Activated CD8-positive, alpha-beta T cell treated with anti-CD3 and anti-CD28 coated beads for 36 hours (primary cell): Measurements from ENCODE around the gene AEN. TPM values are rescaled to one million over a fixed set of nuclear protein-coding genes. Genes with fewer than 3 reads are reported as not detected.

Experiments
- ATAC-seq: fragments of 200-7000 bp; cut with Tn5 transposase; one replicate; pipeline ENCODE4 v1.10.0; 2021; ENCODE audit warnings: mild to moderate bottlenecking, moderate library complexity
- CTCF ChIA-PET: fragments of 350-600 bp; sonication (Branson Sonifier 250); formaldehyde crosslinking; loops from one replicate; lab custom pipeline; 2021; ENCODE audit warnings: antibody characterized with exemption; lab: Charles Lee
- POLR2A ChIA-PET: fragments of 350-600 bp; sonication (Branson Sonifier 250); formaldehyde crosslinking; loops from one replicate; lab custom pipeline; 2021; ENCODE audit warnings: antibody characterized with exemption; lab: Charles Lee
- DNase-seq: peaks from one replicate; pipeline ENCODE4 v3.0.0-alpha.2; 2020
- H3K27ac Mint-ChIP-seq: one replicate; pipeline ENCODE4 v1.8.0; 2021; ENCODE audit warnings: mild to moderate bottlenecking, mixed read lengths
- H3K27me3 Mint-ChIP-seq: one replicate; pipeline ENCODE4 v1.8.0; 2021; ENCODE audit warnings: mixed read lengths
- H3K36me3 Mint-ChIP-seq: one replicate; pipeline ENCODE4 v1.8.0; 2021; ENCODE audit warnings: low read depth, mixed read lengths
- H3K4me1 Mint-ChIP-seq: one replicate; pipeline ENCODE4 v1.8.0; 2021; ENCODE audit warnings: low read depth, mixed read lengths
- H3K4me3 Mint-ChIP-seq: one replicate; pipeline ENCODE4 v1.8.0; 2021; ENCODE audit warnings: mild to moderate bottlenecking, moderate library complexity, mixed read lengths
- H3K9me3 Mint-ChIP-seq: one replicate; pipeline ENCODE4 v1.8.0; 2021; ENCODE audit warnings: mixed read lengths
- CTCF ChIP-seq: fragments of 200-600 bp; IDR thresholded peaks from one replicate; pipeline ENCODE4 v1.8.0; 2022; ENCODE audit warnings: antibody characterized with exemption, mild to moderate bottlenecking
- intact Hi-C: fragments of 100-400 bp; cut with micrococcal nuclease; formaldehyde crosslinking; loops from one replicate; pipeline ENCODE4 v1.10.0; 2022
- total RNA-seq, 2 experiments: library from RNA; stranded (reverse); gene quantifications; one replicate each; pipeline ENCODE4 v1.2.3, GENCODE V29; 2021

AEN gene
- total RNA-seq, 2 experiments from 2014 or later, result 55.2 to 58.4 TPM

GRCh38 chr15:88634449-88634848 is 13.3 kb downstream of the AEN start:
- Mint-ChIP-seq H3K27ac (peak overlapping the region; percentile 96), H3K9me3 (no peaks in the 10 kb centered on the region), H3K27me3 (no peaks in the 10 kb centered on the region), H3K4me1 (peaks cover 90% of the 10 kb centered on the region), H3K4me3 (no peak overlapping the region), H3K36me3 (peaks cover 65% of the 10 kb centered on the region)
- ChIA-PET CTCF (interaction anchor here (2.4 kb wide), 1 partner anchor 10 kb away, joined by 18 read pairs; no protein-coding TSS in a partner anchor), POLR2A (interaction anchor here (1.0 to 2.6 kb wide), 2 partner anchors 13 to 24 kb away, joined by 4 to 16 read pairs; partner anchors contain the start of gene AEN)
- no peak for TF ChIP-seq CTCF
- intact Hi-C loops, result no loop called here
- ATAC-seq (no peak), DNase-seq (no peak)

GRCh38 chr15:88635318-88635717 is 14.2 kb downstream of the AEN start:
- TF ChIP-seq CTCF, result no peak
- peaks cover 91% of the 10 kb centered on the region for H3K4me1 Mint-ChIP-seq
- no peaks in the 10 kb centered on the region for H3K27me3 Mint-ChIP-seq
- intact Hi-C loops, result no loop called here
- CTCF ChIA-PET, result interaction anchor here (1.1 to 2.4 kb wide), 5 partner anchors 11 to 260 kb away, joined by 3 to 18 read pairs (median 3); partner anchors contain the start of gene HAPLN3
- DNase-seq (peak; percentile 62), ATAC-seq (peak; percentile 26)
- H3K9me3 Mint-ChIP-seq, result no peaks in the 10 kb centered on the region
- H3K36me3 Mint-ChIP-seq, result peaks cover 65% of the 10 kb centered on the region
- H3K27ac Mint-ChIP-seq, result peak overlapping the region; percentile 96
- peak overlapping the region; percentile 8 for H3K4me3 Mint-ChIP-seq
- POLR2A ChIA-PET, result interaction anchor here (0.7 to 2.6 kb wide), 6 partner anchors 11 to 168 kb away, joined by 3 to 16 read pairs (median 4); partner anchors contain the start of genes AEN and MRPS11

- TF ChIP-seq CTCF, result no peak
- POLR2A ChIA-PET, result interaction anchor here (0.6 to 2.6 kb wide), 7 partner anchors 11 to 168 kb away, joined by 3 to 16 read pairs (median 4); partner anchors contain the start of genes AEN and MRPS11
Measured at GRCh38 chr15:88636050-88636449, 14.9 kb downstream of the AEN start.

GRCh38 chr15:88636654-88637053 is 15.5 kb downstream of the AEN start:
- Mint-ChIP-seq H3K4me1 (peaks cover 86% of the 10 kb centered on the region), H3K27me3 (no peaks in the 10 kb centered on the region), H3K4me3 (peak overlapping the region; percentile 82), H3K36me3 (peaks cover 59% of the 10 kb centered on the region), H3K9me3 (no peaks in the 10 kb centered on the region), H3K27ac (peak overlapping the region; percentile 96)
- ChIA-PET CTCF (interaction anchor here (2.4 kb wide), 1 partner anchor 12 kb away, joined by 18 read pairs; no protein-coding TSS in a partner anchor), POLR2A (interaction anchor here (0.6 to 2.6 kb wide), 4 partner anchors 15 to 21 kb away, joined by 4 to 16 read pairs (median 4); partner anchors contain the start of gene AEN)
- no peak for TF ChIP-seq CTCF
- ATAC-seq (no peak), DNase-seq (no peak)
- intact Hi-C loops, result no loop called here

More at GRCh38 chr15:88636050-88636449, 14.9 kb downstream of the AEN start:
- Mint-ChIP-seq H3K4me3 (peak overlapping the region; percentile 58), H3K27ac (peak overlapping the region; percentile 96), H3K9me3 (no peaks in the 10 kb centered on the region), H3K4me1 (peaks cover 89% of the 10 kb centered on the region), H3K27me3 (no peaks in the 10 kb centered on the region), H3K36me3 (peaks cover 62% of the 10 kb centered on the region)
- ATAC-seq (peak; percentile 5), DNase-seq (peak; percentile 77)
- CTCF ChIA-PET, result interaction anchor here (1.1 to 2.4 kb wide), 5 partner anchors 12 to 259 kb away, joined by 3 to 18 read pairs (median 3); partner anchors contain the start of gene HAPLN3
- intact Hi-C loops, result no loop called here

- Mint-ChIP-seq H3K27me3 (no peaks in the 10 kb centered on the region), H3K4me3 (peak overlapping the region; percentile 82), H3K36me3 (peaks cover 58% of the 10 kb centered on the region), H3K9me3 (no peaks in the 10 kb centered on the region), H3K4me1 (peaks cover 82% of the 10 kb centered on the region), H3K27ac (peak overlapping the region; percentile 96)
- no peak for ATAC-seq
- no peak for DNase-seq
- no peak for TF ChIP-seq CTCF
- CTCF ChIA-PET, result interaction anchor here (1.8 to 2.0 kb wide), 7 partner anchors 11 to 20 kb away, joined by 6 to 30 read pairs (median 11); no protein-coding TSS in a partner anchor
- intact Hi-C loops, result no loop called here
- POLR2A ChIA-PET, result interaction anchor here (1.9 to 2.1 kb wide), 2 partner anchors 11 to 170 kb away, joined by 7 to 23 read pairs; partner anchors contain the start of genes MRPL46 and MRPS11
Measured at GRCh38 chr15:88637436-88637835, 16.3 kb downstream of the AEN start.
